Endothelial cell of umbilical vein (primary cell): Measurements from ENCODE around the gene SC5D. TPM values are rescaled to one million over a fixed set of nuclear protein-coding genes. Genes with fewer than 3 reads are reported as not detected.

ENCODE experiments used
- BruUV-seq: library from RNA; stranded (reverse); fragments of 400-500 nt; replicated peaks from 2 replicates; lab custom pipeline; 2021; lab: Mats Ljungman, UMichigan
- CTCF ChIA-PET: fragments of 300-600, 350-600 bp; sonication (Branson Sonifier 250); formaldehyde crosslinking; loops from one replicate; lab custom pipeline; 2021; ENCODE audit warnings: antibody characterized with exemption, inconsistent platforms; lab: Charles Lee
- POLR2A ChIA-PET: fragments of 300-600, 350-600 bp; sonication (Branson Sonifier 250); formaldehyde crosslinking; loops from one replicate; lab custom pipeline; 2021; ENCODE audit warnings: antibody characterized with exemption, inconsistent platforms; lab: Charles Lee
- DNase-seq: peaks from one replicate; pipeline ENCODE4 v3.0.0-alpha.2; 2011; ENCODE audit warnings: low read depth, low spot score
- FAIRE-seq: peaks from 2 replicates; lab custom pipeline; 2011; peaks lifted over from hg19 to GRCh38; lab: Jason Lieb, UNC
- H2AFZ ChIP-seq: 2 replicates; pipeline ENCODE4 v1.6.0; 2012; ENCODE audit warnings: low read depth, low read length, control low read depth, inconsistent platforms
- H3K27ac ChIP-seq: 2 replicates; pipeline ENCODE4 v1.5.1; 2011; ENCODE audit warnings: low read depth, mild to moderate bottlenecking, control low read depth, low read length, moderate library complexity; ENCODE audit not compliant: insufficient read depth
- H3K27me3 ChIP-seq, 2 experiments: 2 replicates each; pipeline versions ENCODE4 v1.6.0 to v1.6.1; 2011; ENCODE audit warnings: low read length in 2 of 2, mixed read lengths in 1 of 2; ENCODE audit not compliant: control insufficient read depth in 2 of 2, insufficient read depth in 2 of 2
- H3K36me3 ChIP-seq, 2 experiments: 2 replicates in 1 of 2; 3 replicates in 1 of 2; pipeline ENCODE4 v1.5.1; 2011; ENCODE audit warnings: low read length in 2 of 2, mild to moderate bottlenecking in 1 of 2, moderate library complexity in 1 of 2; ENCODE audit not compliant: control insufficient read depth in 2 of 2, insufficient read depth in 2 of 2; ENCODE audit errors: extremely low read depth in 1 of 2
- H3K4me1 ChIP-seq: 3 replicates; pipeline ENCODE4 v1.5.1; 2011; ENCODE audit warnings: mild to moderate bottlenecking, low read length; ENCODE audit not compliant: control insufficient read depth, insufficient read depth; ENCODE audit errors: extremely low read depth
- H3K4me2 ChIP-seq: 2 replicates; pipeline ENCODE4 v1.6.1; 2011; ENCODE audit warnings: low read length, control low read depth, mixed read lengths; ENCODE audit not compliant: insufficient read depth
- H3K4me3 ChIP-seq, 3 experiments: fragments of 200-600 bp in 1 of 3; sonication (generic), shearing (Covaris generic) in 1 of 3; replicated peaks in 1 of 3; 2 replicates each; pipeline ENCODE4 v1.5.1; 2011 to 2016; ENCODE audit warnings: control low read depth in 3 of 3, low read length in 3 of 3, mild to moderate bottlenecking in 2 of 3, inconsistent platforms in 1 of 3, low read depth in 1 of 3, moderate library complexity in 1 of 3; ENCODE audit not compliant: insufficient read depth in 1 of 3
- H3K79me2 ChIP-seq: 2 replicates; pipeline ENCODE4 v1.6.0; 2012; ENCODE audit warnings: low read length, inconsistent platforms; ENCODE audit not compliant: control insufficient read depth, insufficient read depth
- H3K9ac ChIP-seq: replicated peaks from 2 replicates; pipeline ENCODE3; 2011; ENCODE audit warnings: low read length, control low read depth; ENCODE audit not compliant: insufficient read depth; ENCODE audit errors: extremely low read depth
- H3K9me1 ChIP-seq: replicated peaks from 3 replicates; pipeline ENCODE4 v1.6.0; 2011; ENCODE audit warnings: mild to moderate bottlenecking, low read length; ENCODE audit not compliant: control insufficient read depth, insufficient read depth; ENCODE audit errors: extremely low read depth
- H3K9me3 ChIP-seq: replicated peaks from 2 replicates; pipeline ENCODE4 v1.5.1; 2012; ENCODE audit warnings: low read length, inconsistent platforms; ENCODE audit not compliant: control insufficient read depth, insufficient read depth
- H4K20me1 ChIP-seq: replicated peaks from 2 replicates; pipeline ENCODE3; 2011; ENCODE audit warnings: mild to moderate bottlenecking, low read length; ENCODE audit not compliant: control insufficient read depth, insufficient read depth; ENCODE audit errors: extremely low read depth
- EZH2 ChIP-seq: IDR thresholded peaks from 2 replicates; pipeline ENCODE4 v1.6.1; 2012; ENCODE audit warnings: borderline replicate concordance, low read depth, mild to moderate bottlenecking, moderate library complexity, low read length, inconsistent platforms; ENCODE audit not compliant: severe bottlenecking
- FOS ChIP-seq: IDR thresholded peaks from 2 replicates; pipeline ENCODE4 v1.6.1; 2011; ENCODE audit warnings: mild to moderate bottlenecking, low read length, moderate library complexity, borderline replicate concordance; ENCODE audit not compliant: insufficient read depth
- GATA2 ChIP-seq: IDR thresholded peaks from 2 replicates; pipeline ENCODE4 v1.7.0; 2011; ENCODE audit warnings: low read depth, mild to moderate bottlenecking, moderate library complexity, mixed read lengths, low read length; ENCODE audit not compliant: insufficient read length, insufficient read depth
- JUN ChIP-seq: IDR thresholded peaks from 2 replicates; pipeline ENCODE4 v1.6.1; 2011; ENCODE audit warnings: borderline replicate concordance, low read depth; ENCODE audit not compliant: insufficient read length, insufficient read depth
- MYC ChIP-seq: IDR thresholded peaks from one replicate; pipeline ENCODE4 v1.6.1; 2011; ENCODE audit warnings: mild to moderate bottlenecking, low read depth, low read length
- POLR2A ChIP-seq: IDR thresholded peaks from 2 replicates; pipeline ENCODE4 v1.6.1; 2012; ENCODE audit warnings: low read depth, mild to moderate bottlenecking, control low read depth, low read length
- POLR2AphosphoS5 ChIP-seq: IDR thresholded peaks from 2 replicates; pipeline ENCODE4 v1.6.1; 2012; ENCODE audit warnings: low read depth, mild to moderate bottlenecking, control low read depth, low read length, moderate library complexity; ENCODE audit not compliant: insufficient read depth
- dilution Hi-C: fragments of 300-500 bp; cut with MboI; formaldehyde crosslinking; loops from one replicate; pipeline ENCODE4 v1.15.0; 2019; ENCODE audit warnings: low sequenced_read_pairs; ENCODE audit not compliant: extremely low pct_ligation_motif_present
- intact Hi-C: fragments of 100-400 bp; cut with micrococcal nuclease; formaldehyde crosslinking; loops from one replicate; pipeline ENCODE4 v1.10.0; 2022
- polyA plus RNA-seq, 4 experiments: library from polyadenylated mRNA; depleted of rRNA in 3 of 4; stranded (reverse) in 3 of 4; unstranded in 1 of 4; fragments of >200 nt; gene quantifications; 2 replicates each; pipeline versions ENCODE4 v1.2.1 to v1.2.3, GENCODE V29; 2011 to 2012; ENCODE audit warnings: missing spikeins in 1 of 4
- total RNA-seq: library from RNA; stranded (reverse); gene quantifications from 2 replicates; pipeline ENCODE4 v1.2.3, GENCODE V29; 2021
- TF ChIP-seq, protein P1 (sequence below), 2 donors: IDR thresholded peaks; 1 replicate in 1 of 2; 2 replicates in 1 of 2; pipeline ENCODE4 v1.5.1; 2011; ENCODE audit warnings: low read length in 2 of 2, mild to moderate bottlenecking in 2 of 2, moderate library complexity in 2 of 2, control low read depth in 1 of 2, inconsistent platforms in 1 of 2, low read depth in 1 of 2; ENCODE audit not compliant: insufficient read depth in 1 of 2; ENCODE audit errors: extremely low read depth in 1 of 2
- TF ChIP-seq, protein P2 (sequence below): IDR thresholded peaks from 2 replicates; pipeline ENCODE4 v1.6.1; 2011; ENCODE audit not compliant: insufficient read depth, insufficient read length

Gene SC5D
- total and polyA plus RNA-seq, 2 donors (not counting 3 experiments of a cell fraction or from before 2014, with no cell fraction given) = 37.1 to 40.0 TPM

DNA sequence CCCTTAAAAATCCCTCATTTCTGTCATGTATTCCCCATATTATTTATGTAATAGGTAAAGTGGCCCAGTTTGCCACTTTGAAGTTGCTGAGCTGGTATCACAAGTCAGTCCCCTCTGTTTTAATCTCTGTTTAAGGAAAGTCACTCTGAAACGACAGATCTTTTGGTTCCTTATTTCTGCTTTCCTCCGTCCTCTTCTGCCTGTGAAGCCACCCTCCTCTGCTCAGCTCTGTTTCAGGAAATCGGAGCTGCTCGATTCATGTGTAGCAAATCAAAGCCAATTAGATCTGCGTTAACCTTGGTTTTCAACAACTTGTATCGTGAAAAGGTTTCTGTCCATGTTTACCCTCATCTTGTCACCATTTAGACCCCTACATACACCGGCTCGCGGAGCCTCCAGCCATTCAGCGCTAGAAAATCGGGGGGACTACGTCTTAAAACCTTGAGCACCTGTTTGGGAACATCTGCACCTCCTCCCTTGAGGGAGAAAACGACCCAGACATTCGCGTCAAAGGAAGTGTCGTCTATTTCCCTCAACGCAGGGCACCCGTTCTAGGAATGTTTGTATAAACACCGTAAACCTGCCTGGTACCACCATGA is 576 bp upstream of the SC5D start:
- H3K79me2 ChIP-seq = peaks cover 41% of the 10 kb centered on the region
- H2AFZ ChIP-seq = peak overlapping the region; percentile 80
- H3K4me3 ChIP-seq = peak overlapping the region; percentile 50 to 92 (median 86)
- TSS peak; percentile 98 for BruUV-seq
- no peaks in the 10 kb centered on the region for H3K36me3 ChIP-seq
- H3K4me1 ChIP-seq = peaks cover 15% of the 10 kb centered on the region
- H3K4me2 ChIP-seq = peak overlapping the region; percentile 83
- TF ChIP-seq MYC (no peak), POLR2AphosphoS5 (no peak), JUN (no peak), EZH2 (no peak), POLR2A (no peak), FOS (no peak), GATA2 (no peak)
- TF ChIP-seq, protein P1, sequence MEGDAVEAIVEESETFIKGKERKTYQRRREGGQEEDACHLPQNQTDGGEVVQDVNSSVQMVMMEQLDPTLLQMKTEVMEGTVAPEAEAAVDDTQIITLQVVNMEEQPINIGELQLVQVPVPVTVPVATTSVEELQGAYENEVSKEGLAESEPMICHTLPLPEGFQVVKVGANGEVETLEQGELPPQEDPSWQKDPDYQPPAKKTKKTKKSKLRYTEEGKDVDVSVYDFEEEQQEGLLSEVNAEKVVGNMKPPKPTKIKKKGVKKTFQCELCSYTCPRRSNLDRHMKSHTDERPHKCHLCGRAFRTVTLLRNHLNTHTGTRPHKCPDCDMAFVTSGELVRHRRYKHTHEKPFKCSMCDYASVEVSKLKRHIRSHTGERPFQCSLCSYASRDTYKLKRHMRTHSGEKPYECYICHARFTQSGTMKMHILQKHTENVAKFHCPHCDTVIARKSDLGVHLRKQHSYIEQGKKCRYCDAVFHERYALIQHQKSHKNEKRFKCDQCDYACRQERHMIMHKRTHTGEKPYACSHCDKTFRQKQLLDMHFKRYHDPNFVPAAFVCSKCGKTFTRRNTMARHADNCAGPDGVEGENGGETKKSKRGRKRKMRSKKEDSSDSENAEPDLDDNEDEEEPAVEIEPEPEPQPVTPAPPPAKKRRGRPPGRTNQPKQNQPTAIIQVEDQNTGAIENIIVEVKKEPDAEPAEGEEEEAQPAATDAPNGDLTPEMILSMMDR (IDR thresholded peaks at IDR 0.05; ENCODE audit: extremely low read depth in 1 of 2, insufficient read depth in 1 of 2, low read depth in 1 of 2, low read length in 2 of 2) = no peak
- TF ChIP-seq, protein P2, sequence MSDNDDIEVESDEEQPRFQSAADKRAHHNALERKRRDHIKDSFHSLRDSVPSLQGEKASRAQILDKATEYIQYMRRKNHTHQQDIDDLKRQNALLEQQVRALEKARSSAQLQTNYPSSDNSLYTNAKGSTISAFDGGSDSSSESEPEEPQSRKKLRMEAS = no peak
- POLR2A ChIA-PET = interaction anchor here (0.8 to 1.3 kb wide), 3 partner anchors 9 to 23 kb away, joined by 3 read pairs; no protein-coding TSS in a partner anchor
- peak overlapping the region; percentile 9 for H3K27ac ChIP-seq
- CTCF ChIA-PET = interaction anchor here (0.6 to 2.7 kb wide), 5 partner anchors 12 to 937 kb away, joined by 3 to 14 read pairs (median 3); no protein-coding TSS in a partner anchor
- no peaks in the 10 kb centered on the region for H3K9me1 ChIP-seq
- FAIRE-seq (no peak), DNase-seq (no peak)
- dilution Hi-C loops (no loop called here), intact Hi-C loops (loop anchor here (1.0 to 10.0 kb wide), 6 partner anchors 43 to 957 kb away; partner anchors contain the start of gene ARHGEF12)
- no peaks in the 10 kb centered on the region for H4K20me1 ChIP-seq
- peaks cover 3 to 8% of the 10 kb centered on the region in 2 experiments for H3K27me3 ChIP-seq
- no peaks in the 10 kb centered on the region for H3K9me3 ChIP-seq
- H3K9ac ChIP-seq = peak overlapping the region; percentile 37
